CD14-positive monocyte (primary cell): ENCODE results near the gene NDUFC2. TPM values are rescaled to one million over a fixed set of nuclear protein-coding genes. Genes with fewer than 3 reads are reported as not detected.

Experiments
- DNase-seq, 3 donors: peaks; one replicate each; pipeline ENCODE4 v3.0.0-alpha.2; 2011 to 2022
- H2AFZ ChIP-seq: 2 replicates; pipeline ENCODE4 v1.6.0; 2012; ENCODE audit warnings: mild to moderate bottlenecking, low read depth, low read length, inconsistent platforms; ENCODE audit not compliant: insufficient read depth, poor library complexity, severe bottlenecking
- H3K27ac ChIP-seq, 2 donors: 1 replicate in 1 of 2; 2 replicates in 1 of 2; pipeline ENCODE4 v1.5.1; 2012 to 2013; ENCODE audit warnings: low read length in 2 of 2, control low read depth in 1 of 2, inconsistent platforms in 1 of 2, low read depth in 1 of 2, mild to moderate bottlenecking in 1 of 2
- H3K27me3 ChIP-seq, 2 donors: one replicate each; pipeline versions ENCODE4 v1.6.0 to v1.6.1; 2011 to 2013; ENCODE audit warnings: low read length in 2 of 2; ENCODE audit not compliant: control insufficient read depth in 2 of 2, insufficient read depth in 2 of 2
- H3K36me3 ChIP-seq, 2 donors: replicated peaks in 1 of 2; 1 replicate in 1 of 2; 2 replicates in 1 of 2; pipeline versions ENCODE4 v1.5.1 to v1.6.1; 2012 to 2013; ENCODE audit warnings: low read length in 2 of 2, control low read depth in 1 of 2, inconsistent platforms in 1 of 2, mild to moderate bottlenecking in 1 of 2; ENCODE audit not compliant: insufficient read depth in 2 of 2, control insufficient read depth in 1 of 2
- H3K4me1 ChIP-seq, 2 donors: 1 replicate in 1 of 2; 2 replicates in 1 of 2; pipeline versions ENCODE4 v1.5.1 to v1.6.1; 2012 to 2013; ENCODE audit warnings: low read length in 2 of 2, control low read depth in 1 of 2, inconsistent platforms in 1 of 2, mild to moderate bottlenecking in 1 of 2, moderate library complexity in 1 of 2; ENCODE audit not compliant: insufficient read depth in 2 of 2, control insufficient read depth in 1 of 2
- H3K4me2 ChIP-seq: replicated peaks from 2 replicates; pipeline ENCODE3; 2012; ENCODE audit warnings: low read length, moderate library complexity, mild to moderate bottlenecking; ENCODE audit not compliant: poor library complexity, severe bottlenecking; ENCODE audit errors: extremely low read depth
- H3K4me3 ChIP-seq, 3 experiments: fragments of 200-600 bp in 1 of 3; sonication (generic) in 1 of 3; replicated peaks in 1 of 3; 1 replicate in 2 of 3; 2 replicates in 1 of 3; pipeline ENCODE4 v1.5.1; 2011 to 2013; ENCODE audit warnings: low read length in 3 of 3, mild to moderate bottlenecking in 3 of 3, control low read depth in 2 of 3, low read depth in 2 of 3, inconsistent platforms in 1 of 3, moderate library complexity in 1 of 3
- H3K79me2 ChIP-seq: 2 replicates; pipeline ENCODE4 v1.6.0; 2012; ENCODE audit warnings: mild to moderate bottlenecking, control low read depth, inconsistent platforms, low read length, moderate library complexity; ENCODE audit not compliant: insufficient read depth
- H3K9ac ChIP-seq: 2 replicates; pipeline ENCODE4 v1.6.0; 2017; ENCODE audit warnings: low read length, mild to moderate bottlenecking; ENCODE audit not compliant: insufficient read depth, poor library complexity, severe bottlenecking
- H3K9me3 ChIP-seq, 2 donors: replicated peaks in 1 of 2; 1 replicate in 1 of 2; 2 replicates in 1 of 2; pipeline versions ENCODE4 v1.5.1 to v1.6.1; 2012 to 2013; ENCODE audit warnings: low read length in 2 of 2, control low read depth in 1 of 2; ENCODE audit not compliant: control insufficient read depth in 1 of 2, insufficient read depth in 1 of 2
- H4K20me1 ChIP-seq: 2 replicates; pipeline ENCODE4 v1.6.0; 2012; ENCODE audit warnings: mild to moderate bottlenecking, low read length, control low read depth, moderate library complexity; ENCODE audit not compliant: insufficient read depth
- H3K27ac Mint-ChIP-seq, 7 donors: one replicate each; pipeline ENCODE4 v1.8.0; 2020; ENCODE audit warnings: mild to moderate bottlenecking in 7 of 7, mixed read lengths in 7 of 7, moderate library complexity in 6 of 7, inconsistent platforms in 2 of 7
- H3K27me3 Mint-ChIP-seq, 3 donors: one replicate each; pipeline ENCODE4 v1.8.0; 2021 to 2022; ENCODE audit warnings: low read depth in 3 of 3, mild to moderate bottlenecking in 3 of 3, mixed read lengths in 3 of 3, moderate library complexity in 3 of 3, inconsistent platforms in 1 of 3
- H3K36me3 Mint-ChIP-seq, 2 donors: one replicate each; pipeline ENCODE4 v1.8.0; 2020; ENCODE audit warnings: mixed read lengths in 2 of 2, inconsistent platforms in 1 of 2, mild to moderate bottlenecking in 1 of 2
- H3K4me1 Mint-ChIP-seq: one replicate; pipeline ENCODE4 v1.8.0; 2020; ENCODE audit warnings: mild to moderate bottlenecking, mixed read lengths
- H3K4me3 Mint-ChIP-seq, 2 donors: one replicate each; pipeline ENCODE4 v1.8.0; 2020; ENCODE audit warnings: mild to moderate bottlenecking in 2 of 2, mixed read lengths in 2 of 2, moderate library complexity in 1 of 2
- H3K9me3 Mint-ChIP-seq, 7 donors: one replicate each; pipeline ENCODE4 v1.8.0; 2020 to 2022; ENCODE audit warnings: mixed read lengths in 7 of 7, mild to moderate bottlenecking in 6 of 7, moderate library complexity in 6 of 7, inconsistent platforms in 2 of 7
- CTCF ChIP-seq: fragments of 200-600 bp; IDR thresholded peaks from one replicate; pipeline ENCODE4 v1.8.0; 2022; ENCODE audit warnings: antibody characterized with exemption, mild to moderate bottlenecking
- WGBS: methylation state at CpG from one replicate; pipeline ENCODE4 v1.1.5; 2013; ENCODE audit warnings: missing lambda C conversion rate; ENCODE audit not compliant: insufficient coverage; 5-methylcytosine and 5-hydroxymethylcytosine counted together
- intact Hi-C, 2 donors: fragments of 100-400 bp; cut with micrococcal nuclease; formaldehyde crosslinking; loops; one replicate each; pipeline versions ENCODE4 v1.15.0 to v1.15.1; 2023
- polyA plus RNA-seq, 3 donors: library from polyadenylated mRNA; depleted of rRNA in 1 of 3; unstranded in 2 of 3; stranded (reverse) in 1 of 3; fragments of 300-500 nt in 2 of 3; fragments of >200 nt in 1 of 3; fragmentation: Illumina TruSeq in 2 of 3; gene quantifications; 1 replicate in 2 of 3; 2 replicates in 1 of 3; pipeline ENCODE4 v1.2.3, GENCODE V29; 2012 to 2021

NDUFC2 gene
- polyA plus RNA-seq, 3 donors = 47.7 to 219 (median 209) TPM

DNA sequence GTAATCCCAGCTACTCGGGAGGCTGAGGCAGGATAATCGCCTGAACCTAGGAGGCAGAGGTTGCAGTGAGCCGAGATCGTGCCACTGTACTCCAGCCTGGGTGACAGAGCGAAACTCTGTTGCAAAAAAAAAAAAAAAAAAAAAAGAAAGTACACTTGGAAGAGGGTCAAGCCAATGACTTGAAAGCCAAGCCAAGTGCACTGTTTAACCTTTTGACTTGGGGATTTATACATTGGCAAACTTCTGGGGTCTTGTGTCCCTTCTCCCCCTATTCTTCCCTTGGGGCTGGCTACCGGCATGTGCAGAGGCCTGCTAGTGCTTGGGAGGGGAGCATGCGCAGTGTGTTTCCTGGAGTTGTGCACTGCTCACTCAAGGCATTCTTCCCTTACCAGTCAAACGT, 30.3 kb downstream of the NDUFC2 start:
- Histone ChIP-seq H3K4me3 (no peak overlapping the region), H3K4me1 (peaks cover 7 to 8% of the 10 kb centered on the region in 2 donors), H3K36me3 (no peaks in the 10 kb centered on the region), H3K9ac (no peak overlapping the region), H3K79me2 (no peaks in the 10 kb centered on the region), H3K27me3 (no peaks in the 10 kb centered on the region), H2AFZ (no peak overlapping the region), H3K4me2 (no peak overlapping the region), H3K9me3 (no peaks in the 10 kb centered on the region), H3K27ac (no peak overlapping the region), H4K20me1 (no peaks in the 10 kb centered on the region)
- intact Hi-C loops = no loop called here
- no peak for TF ChIP-seq CTCF
- H3K4me3 Mint-ChIP-seq = no peak overlapping the region
- H3K27me3 Mint-ChIP-seq = peaks cover 0 to 3% (median 0%) of the 10 kb centered on the region in 3 donors
- H3K4me1 Mint-ChIP-seq = peaks cover 14% of the 10 kb centered on the region
- WGBS = 72% methylated on average over 3 of the region's 8 CpGs
- H3K9me3 Mint-ChIP-seq = no peaks in the 10 kb centered on the region
- H3K36me3 Mint-ChIP-seq = no peaks in the 10 kb centered on the region
- H3K27ac Mint-ChIP-seq = no peak overlapping the region
- DNase-seq = no peak

DNA sequence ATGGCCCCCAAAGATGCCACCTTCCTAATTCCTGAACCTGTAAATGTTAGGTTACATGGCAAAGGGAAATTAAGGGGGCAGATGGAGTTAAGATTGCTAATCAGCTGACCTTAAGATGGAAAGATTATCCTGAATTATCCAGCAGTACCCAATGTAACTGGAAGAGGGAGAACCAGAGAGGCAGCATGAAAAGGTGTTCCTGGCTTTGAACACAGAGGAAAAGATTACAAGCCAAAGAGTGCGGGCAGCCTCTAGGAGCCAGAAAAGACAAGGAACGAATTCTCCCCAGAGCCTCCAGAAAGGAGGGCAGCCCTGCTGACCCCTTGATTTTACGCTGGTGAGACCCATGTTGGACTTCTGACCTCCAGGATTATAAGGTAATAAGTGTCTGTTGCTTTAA, 31.1 kb downstream of the NDUFC2 start:
- Histone ChIP-seq H4K20me1 (no peaks in the 10 kb centered on the region), H2AFZ (no peak overlapping the region), H3K4me3 (no peak overlapping the region), H3K4me2 (no peak overlapping the region), H3K27ac (no peak overlapping the region), H3K4me1 (peaks cover 7 to 8% of the 10 kb centered on the region in 2 donors), H3K9me3 (no peaks in the 10 kb centered on the region), H3K36me3 (no peaks in the 10 kb centered on the region), H3K79me2 (no peaks in the 10 kb centered on the region), H3K27me3 (no peaks in the 10 kb centered on the region), H3K9ac (no peak overlapping the region)
- Mint-ChIP-seq H3K27me3 (peaks cover 0 to 3% (median 1%) of the 10 kb centered on the region in 3 donors), H3K4me1 (peaks cover 14% of the 10 kb centered on the region), H3K36me3 (no peaks in the 10 kb centered on the region), H3K4me3 (no peak overlapping the region), H3K9me3 (no peaks in the 10 kb centered on the region), H3K27ac (no peak overlapping the region)
- intact Hi-C loops = no loop called here
- TF ChIP-seq CTCF = no peak
- DNase-seq = no peak
- WGBS = 70% methylated on average over 2 of the region's 3 CpGs
